ENCODE results near the gene KRTAP9-7. TPM values are rescaled to one million over a fixed set of nuclear protein-coding genes. Genes with fewer than 3 reads are reported as not detected.

The KRTAP9-7 gene
- polyA plus RNA-seq, 1 donor from 2014 or later, result not detected

GRCh38 chr17:41284043-41284442 lies 8.5 kb downstream of the KRTAP9-7 start:
- no peak for TF ChIP-seq POLR2AphosphoS5 (IDR thresholded peaks at IDR 0.05)
- no peak for TF ChIP-seq CTCF (IDR thresholded peaks at IDR 0.05; ENCODE audit: poor library complexity, severe bottlenecking)
- TF ChIP-seq RAD21 (conservative IDR thresholded peaks at IDR 0.05), result no peak
- TF ChIP-seq MXI1 (conservative IDR thresholded peaks at IDR 0.05; ENCODE audit: poor library complexity, severe bottlenecking), result no peak
- no peak for TF ChIP-seq EZH2 (IDR thresholded peaks at IDR 0.05; ENCODE audit: borderline replicate concordance, insufficient read depth, low read length, poor library complexity, severe bottlenecking)
- no peak for TF ChIP-seq SMC3 (conservative IDR thresholded peaks at IDR 0.05; ENCODE audit: poor library complexity)
- TF ChIP-seq TAF1 (IDR thresholded peaks at IDR 0.05; ENCODE audit: low read depth), result no peak
- TF ChIP-seq EP300 (conservative IDR thresholded peaks at IDR 0.05; ENCODE audit: poor library complexity, severe bottlenecking), result no peak
- TF ChIP-seq REST (IDR thresholded peaks at IDR 0.05; ENCODE audit: borderline replicate concordance), result no peak
- Histone ChIP-seq H3K4me2 (ENCODE audit: low read length) (no peak overlapping the region), H3K9ac (ENCODE audit: low read length) (no peak overlapping the region), H3K4me3 (ENCODE audit: low read length) (no peak overlapping the region), H3K27ac (ENCODE audit: low read length) (no peak overlapping the region), H3F3A (ENCODE audit: insufficient read depth, low read length, poor library complexity, severe bottlenecking) (no peaks in the 10 kb centered on the region), H3K9me2 (ENCODE audit: insufficient read depth, low read length) (no peaks in the 10 kb centered on the region), H3K9me3 (ENCODE audit: low read length) (no peaks in the 10 kb centered on the region), H2AFZ (ENCODE audit: low read depth, low read length) (no peak overlapping the region), H4K20me1 (ENCODE audit: insufficient read depth) (no peaks in the 10 kb centered on the region), H3K36me3 (ENCODE audit: insufficient read depth, low read length) (no peaks in the 10 kb centered on the region), H3K27me3 (ENCODE audit: insufficient read depth, low read depth, low read length) (no peaks in the 10 kb centered on the region), H3K79me2 (replicated peaks; ENCODE audit: insufficient read depth, low read length) (no peaks in the 10 kb centered on the region)

- Histone ChIP-seq H3K9me2 (ENCODE audit: insufficient read depth, low read length) (no peaks in the 10 kb centered on the region), H3K36me3 (ENCODE audit: insufficient read depth, low read length) (no peaks in the 10 kb centered on the region), H3K27ac (ENCODE audit: low read length) (no peak overlapping the region), H3K79me2 (replicated peaks; ENCODE audit: insufficient read depth, low read length) (no peaks in the 10 kb centered on the region), H3K9ac (ENCODE audit: low read length) (no peak overlapping the region), H2AFZ (ENCODE audit: low read depth, low read length) (no peak overlapping the region), H3K9me3 (ENCODE audit: low read length) (no peaks in the 10 kb centered on the region), H4K20me1 (ENCODE audit: insufficient read depth) (no peaks in the 10 kb centered on the region), H3F3A (ENCODE audit: insufficient read depth, low read length, poor library complexity, severe bottlenecking) (no peaks in the 10 kb centered on the region), H3K4me3 (ENCODE audit: low read length) (no peak overlapping the region), H3K27me3 (ENCODE audit: insufficient read depth, low read depth, low read length) (no peaks in the 10 kb centered on the region), H3K4me2 (ENCODE audit: low read length) (no peak overlapping the region)
- TF ChIP-seq SMC3 (conservative IDR thresholded peaks at IDR 0.05; ENCODE audit: poor library complexity), result no peak
- TF ChIP-seq CTCF (IDR thresholded peaks at IDR 0.05; ENCODE audit: poor library complexity, severe bottlenecking), result no peak
- TF ChIP-seq POLR2AphosphoS5 (IDR thresholded peaks at IDR 0.05), result no peak
- no peak for TF ChIP-seq RAD21 (conservative IDR thresholded peaks at IDR 0.05)
- no peak for TF ChIP-seq MXI1 (conservative IDR thresholded peaks at IDR 0.05; ENCODE audit: poor library complexity, severe bottlenecking)
- no peak for TF ChIP-seq REST (IDR thresholded peaks at IDR 0.05; ENCODE audit: borderline replicate concordance)
Observed at GRCh38 chr17:41284546-41284945, 9.0 kb downstream of the KRTAP9-7 start.
